Left renal cortex interstitium (tissue), 4 donors: Measurements from ENCODE around the gene REL. TPM values are rescaled to one million over a fixed set of nuclear protein-coding genes. Genes with fewer than 3 reads are reported as not detected.

ENCODE experiments used
- DNase-seq, 4 donors: peaks; one replicate each; pipeline ENCODE4 v3.0.0-alpha.2; 2013; ENCODE audit warnings: low read depth in 4 of 4, low spot score in 2 of 4, missing footprints in 1 of 4
- polyA plus RNA-seq, 4 donors: library from polyadenylated mRNA; unstranded; fragments of 120-200 nt; gene quantifications; one replicate each; pipeline ENCODE4 v1.2.1, GENCODE V29; 2013; ENCODE audit not compliant: insufficient read length in 4 of 4

Gene REL
- polyA plus RNA-seq, 4 donors, result 6.0 to 9.3 (median 8.0) TPM

- DNase-seq, result no peak
Observed at GRCh38 chr2:60961457-60961856, 80.1 kb downstream of the REL start.

- no peak for DNase-seq
Observed at GRCh38 chr2:60962528-60962927, 81.2 kb downstream of the REL start.

- no peak for DNase-seq
Observed at GRCh38 chr2:60963190-60963589, 81.8 kb downstream of the REL start.

- no peak for DNase-seq
Observed at GRCh38 chr2:60964651-60965498, 83.5 kb downstream of the REL start.

GRCh38 chr2:60965499-60965785 lies 84.1 kb downstream of the REL start:
- DNase-seq, result no peak

GRCh38 chr2:60966507-60967405 lies 85.4 kb downstream of the REL start:
- DNase-seq, result no peak

GRCh38 chr2:60972889-60973656 lies 91.7 kb downstream of the REL start:
- DNase-seq, result no peak

- DNase-seq, result no peak
Observed at GRCh38 chr2:60973705-60974104, 92.3 kb downstream of the REL start.

GRCh38 chr2:60974652-60975051 lies 93.3 kb downstream of the REL start:
- no peak for DNase-seq

Other genes with a start within 250 kb of the REL start
- gene PAPOLG, start 125.3 kb upstream of the REL start, polyA plus RNA-seq, result 10 to 100 TPM; 18.6 to 25.4 (median 23.1) TPM
- 10 to 100 TPM; 23.6 to 32.4 (median 29.6) TPM for gene PEX13, start 136.1 kb downstream of the REL start, polyA plus RNA-seq
- gene PUS10, start 136.7 kb downstream of the REL start, polyA plus RNA-seq, result 10 to 100 TPM in 3 of 4 donors, 1 to 10 TPM in 1; 9.8 to 12.1 (median 10.4) TPM
- gene SANBR, start 184.3 kb downstream of the REL start, polyA plus RNA-seq, result 10 to 100 TPM; 10.6 to 29.2 (median 18.5) TPM